GM21786 (cell line): ENCODE data around the gene CAB39L.
"Not testable (repeated sequence)": the region's sequence is repeated elsewhere in the genome, so short reads cannot be mapped to it uniquely, and the experiment has no call there.

Experiments
- ATAC-seq: cut with Tn5 transposase; IDR thresholded peaks from one replicate; pipeline ENCODE4 v1.9.1; 2021; ENCODE audit not compliant: unreplicated experiment

Gene CAB39L

DNA sequence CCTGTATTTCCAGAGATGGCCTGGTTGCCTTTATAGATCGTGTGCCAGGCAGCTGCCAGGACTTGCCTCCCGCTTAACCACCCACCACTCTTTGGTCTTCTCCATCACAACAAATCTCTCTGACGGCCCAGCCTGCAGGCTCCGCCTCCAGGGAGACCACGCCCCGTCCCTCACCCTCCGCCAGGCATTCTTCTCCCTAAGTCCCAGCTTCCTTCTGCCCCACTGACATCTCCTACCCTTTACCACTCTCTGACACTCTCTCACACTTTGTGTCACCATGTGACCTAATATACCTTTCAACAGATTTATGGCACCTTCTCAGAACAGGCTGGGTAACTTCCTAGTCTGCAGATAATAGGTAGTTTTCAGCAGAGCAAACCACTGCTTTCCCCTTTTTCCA lies 95.1 kb downstream of the CAB39L start:
- no peak for ATAC-seq

DNA sequence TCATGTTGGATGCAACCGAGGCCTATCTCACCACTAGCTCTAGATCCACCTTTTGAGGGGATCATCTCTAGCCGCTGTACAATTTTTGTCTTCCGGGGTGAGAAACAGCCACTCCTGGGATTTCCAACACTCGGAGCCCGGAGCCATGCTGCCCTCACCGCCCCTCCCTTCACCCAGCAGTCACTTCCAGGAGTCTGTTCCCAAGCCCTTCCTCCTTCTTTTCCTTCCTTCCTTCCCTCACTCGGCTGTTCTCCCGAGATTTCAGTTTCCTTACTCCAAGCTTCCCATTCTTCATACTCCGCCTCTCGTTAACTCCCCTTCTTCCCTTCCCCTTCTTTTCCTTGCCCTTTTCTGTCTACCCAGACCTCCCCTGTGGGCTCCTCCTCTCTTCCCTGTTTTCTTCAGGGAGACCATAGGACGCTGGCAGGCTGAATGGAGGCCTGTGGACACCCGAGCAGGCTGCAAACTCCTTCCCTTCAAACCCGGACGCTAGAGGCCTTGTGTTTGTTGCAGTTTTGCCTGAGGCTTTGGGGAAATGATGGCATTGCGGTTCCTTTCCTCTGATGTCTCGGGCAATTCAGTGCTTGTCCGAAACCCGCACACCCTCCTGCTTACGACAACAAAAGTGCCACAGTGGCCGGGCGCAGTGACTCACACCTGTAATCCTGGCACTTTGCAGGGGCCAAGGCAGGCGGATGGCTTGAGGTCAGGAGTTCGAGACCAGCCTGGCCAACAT lies 96.0 kb downstream of the CAB39L start:
- no peak for ATAC-seq

DNA sequence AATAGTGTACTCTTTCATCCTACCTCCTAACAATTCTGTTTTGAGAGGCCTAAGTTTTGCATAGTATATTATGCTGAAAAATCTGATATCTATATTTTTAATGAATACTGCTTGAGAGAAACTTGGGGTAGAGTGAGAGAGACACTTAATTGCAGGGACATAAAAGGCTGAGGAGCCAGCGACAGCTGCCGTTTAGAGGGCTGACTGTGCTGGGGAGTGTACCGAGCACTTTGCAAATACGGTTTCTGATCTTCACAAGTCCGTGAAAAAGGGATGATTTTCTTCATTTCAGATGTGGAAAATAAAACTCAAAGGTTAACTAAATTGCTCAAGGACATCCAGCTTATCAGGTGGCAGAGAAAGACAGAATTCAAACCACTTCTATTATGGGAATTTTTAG lies 97.4 kb downstream of the CAB39L start:
- no peak for ATAC-seq

DNA sequence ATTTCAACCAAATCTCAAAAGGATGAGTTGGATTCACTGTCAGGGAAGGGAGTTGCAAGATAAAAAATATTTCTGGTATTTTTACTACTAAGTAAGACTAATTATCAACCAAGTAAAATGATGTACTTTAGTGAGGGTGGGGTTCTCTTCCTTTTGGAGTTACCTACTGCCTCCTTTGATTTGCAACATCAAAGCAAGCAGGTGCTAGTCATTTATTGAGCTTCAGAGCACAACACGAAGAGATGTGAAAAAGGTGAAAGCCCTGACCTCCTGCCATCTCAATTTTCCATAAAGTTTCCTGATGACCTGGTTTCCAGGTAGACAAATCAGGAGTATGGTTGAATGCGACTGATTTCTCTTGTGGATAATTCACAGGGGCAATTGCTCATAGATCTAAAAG lies 100.1 kb downstream of the CAB39L start:
- no peak for ATAC-seq

DNA sequence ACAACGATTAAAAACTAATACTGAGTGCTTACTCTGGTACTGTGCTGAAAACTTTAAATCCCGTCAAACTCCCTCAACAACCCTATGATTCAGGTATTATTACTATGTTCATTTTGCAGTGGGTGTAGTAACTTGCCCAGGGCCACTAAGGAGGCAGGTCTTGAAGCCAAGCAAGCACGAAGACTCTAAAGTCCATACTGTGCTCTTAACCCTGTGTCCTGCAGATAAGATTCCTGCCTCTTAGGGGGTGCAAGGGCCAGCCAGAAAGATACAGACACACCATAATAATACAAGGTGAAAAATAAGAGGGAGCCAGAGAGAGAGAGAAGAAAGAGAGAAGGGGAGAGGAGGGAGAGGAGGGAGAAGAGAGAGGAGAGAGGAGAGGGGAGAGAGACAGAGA lies 100.6 kb downstream of the CAB39L start:
- ATAC-seq, result no peak

DNA sequence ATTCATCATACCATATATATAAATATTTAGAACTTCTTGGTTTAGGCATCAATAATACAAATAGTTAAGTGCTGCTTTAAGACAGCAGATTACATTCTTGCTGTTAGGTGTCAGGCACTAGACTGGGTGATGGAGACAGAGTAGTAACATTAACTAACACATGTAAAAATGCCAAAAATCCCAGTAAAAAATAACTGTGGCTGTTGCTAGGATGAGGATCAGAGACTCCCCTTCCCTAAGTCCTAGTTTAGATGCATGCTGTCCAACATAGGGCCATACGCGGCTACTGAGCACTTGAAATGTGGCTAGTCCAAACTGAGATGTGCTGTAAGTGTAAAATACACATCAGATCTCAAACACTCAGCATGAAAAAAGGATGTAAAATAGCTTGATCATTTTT lies 101.4 kb downstream of the CAB39L start:
- no peak for ATAC-seq

DNA sequence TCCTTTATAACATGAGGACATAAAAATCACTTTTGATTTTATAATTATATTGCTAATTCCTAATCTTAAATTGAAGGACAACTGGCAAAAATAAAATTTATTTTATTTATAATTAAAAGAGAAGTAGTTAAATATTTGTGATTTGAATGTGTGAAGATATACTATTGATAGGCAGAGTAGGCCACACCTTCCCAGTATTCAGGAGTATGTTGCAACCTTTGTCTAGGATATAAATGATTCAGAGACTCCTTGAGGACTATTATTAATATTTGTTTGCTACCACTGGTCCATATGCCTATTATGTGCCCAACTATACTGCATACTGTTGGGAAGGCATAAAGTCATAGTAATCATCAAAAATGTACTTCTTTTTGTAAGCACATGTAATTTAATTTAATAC lies 101.9 kb downstream of the CAB39L start:
- no peak for ATAC-seq

DNA sequence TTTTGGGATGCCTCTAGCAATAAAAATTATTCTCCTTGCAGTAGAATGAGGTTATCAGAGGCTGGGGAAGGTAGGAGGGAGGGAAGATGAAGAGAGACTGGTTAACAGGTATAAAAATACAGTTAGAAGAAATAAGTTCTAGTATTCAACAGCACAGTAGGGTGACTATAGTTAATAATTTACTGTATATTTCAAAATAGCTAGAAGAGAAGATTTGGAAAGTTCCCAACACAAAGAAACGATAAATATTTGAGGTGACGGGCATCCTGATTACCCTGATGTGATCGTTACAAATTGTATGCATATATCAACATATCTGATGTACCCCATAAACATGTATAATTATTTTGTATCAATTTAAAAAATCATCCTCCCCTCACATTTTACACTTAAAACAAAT lies 102.3 kb downstream of the CAB39L start:
- ATAC-seq, result no peak

DNA sequence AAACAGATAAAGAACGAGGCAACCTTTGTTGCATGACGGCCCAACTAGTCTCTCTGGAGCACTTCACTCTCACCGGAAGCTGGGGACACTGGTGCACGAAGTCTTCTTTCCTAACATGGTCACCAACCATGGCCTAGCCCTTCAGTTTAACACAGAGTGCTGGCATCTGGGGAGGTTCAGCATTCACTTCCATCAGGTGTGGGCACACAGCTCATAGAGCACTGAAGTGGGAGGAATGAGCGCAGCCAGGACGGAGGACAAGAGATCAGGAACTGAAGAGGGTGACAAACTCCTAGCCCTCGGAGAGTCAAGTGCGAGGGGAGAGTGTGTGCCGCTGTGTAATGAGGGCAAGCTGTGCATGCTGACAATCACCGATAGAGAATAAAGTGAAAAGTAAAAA lies 103.7 kb downstream of the CAB39L start:
- ATAC-seq, result no peak

DNA sequence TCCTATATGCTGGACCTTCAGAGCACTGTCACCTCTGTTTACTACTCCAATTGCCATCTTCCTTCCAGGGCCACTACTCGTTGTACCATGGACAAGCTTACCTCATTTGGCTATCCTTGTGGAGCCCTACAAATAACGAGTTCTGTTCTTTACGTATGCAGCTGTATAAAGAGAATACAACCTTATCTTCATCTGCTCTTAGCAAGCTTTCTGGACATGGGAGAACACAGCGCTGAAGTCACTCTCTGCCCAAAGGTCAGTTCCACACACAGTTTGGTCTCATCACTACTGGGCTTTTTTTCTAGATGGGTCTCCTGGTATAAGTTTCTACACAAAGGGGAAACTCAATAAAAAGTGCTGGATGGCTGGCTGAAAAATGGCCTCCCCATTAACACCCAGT lies 107.2 kb downstream of the CAB39L start:
- no peak for ATAC-seq

DNA sequence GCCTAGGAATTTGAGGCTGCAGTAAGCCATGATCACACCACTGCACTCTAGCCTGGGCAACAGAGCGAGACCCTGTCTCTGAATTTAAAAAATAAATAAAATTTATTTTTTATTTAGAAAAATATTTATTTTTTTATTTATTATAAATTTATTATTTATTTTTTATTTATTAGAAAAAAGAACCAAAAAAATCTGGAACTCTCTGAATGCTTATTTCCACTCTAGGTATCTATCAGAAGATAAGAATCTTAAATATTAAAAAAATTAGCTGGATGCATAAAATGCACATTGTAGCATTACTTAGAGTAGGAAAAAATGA lies 113.4 kb downstream of the CAB39L start:
- no peak for ATAC-seq

DNA sequence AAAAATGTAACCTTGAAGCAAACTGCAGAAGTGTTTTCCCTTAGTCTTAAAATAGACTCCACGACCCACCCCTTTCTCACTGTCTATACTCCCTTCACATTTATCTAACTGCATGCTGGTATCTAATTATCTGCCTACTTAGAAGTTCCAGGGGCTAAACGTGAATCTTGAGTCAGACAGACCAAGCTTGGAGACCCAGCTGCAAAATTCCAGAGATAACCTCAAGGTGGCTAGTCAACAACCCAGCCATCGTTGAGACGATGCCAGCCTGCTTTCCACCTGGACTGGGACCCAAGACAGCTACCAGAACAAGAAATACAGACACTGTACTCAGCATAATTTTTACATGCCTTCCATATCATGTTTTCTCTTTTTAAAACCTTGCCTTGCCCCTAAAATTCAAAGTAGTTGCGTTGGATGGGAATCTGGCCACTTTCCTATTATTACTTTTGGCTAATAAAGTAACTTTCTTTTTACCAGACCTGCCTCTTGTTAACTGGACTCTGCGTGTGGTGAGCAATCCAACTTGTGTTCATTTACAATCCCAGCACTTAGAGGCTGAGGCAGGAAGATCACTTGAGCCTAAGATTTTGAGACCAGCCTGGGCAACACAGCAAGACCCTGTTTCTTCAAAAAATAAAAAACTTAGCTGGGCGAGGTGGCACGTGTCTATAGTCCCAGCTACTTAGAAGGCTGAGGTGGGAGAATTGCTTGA lies 113.9 kb downstream of the CAB39L start:
- ATAC-seq, result no peak

DNA sequence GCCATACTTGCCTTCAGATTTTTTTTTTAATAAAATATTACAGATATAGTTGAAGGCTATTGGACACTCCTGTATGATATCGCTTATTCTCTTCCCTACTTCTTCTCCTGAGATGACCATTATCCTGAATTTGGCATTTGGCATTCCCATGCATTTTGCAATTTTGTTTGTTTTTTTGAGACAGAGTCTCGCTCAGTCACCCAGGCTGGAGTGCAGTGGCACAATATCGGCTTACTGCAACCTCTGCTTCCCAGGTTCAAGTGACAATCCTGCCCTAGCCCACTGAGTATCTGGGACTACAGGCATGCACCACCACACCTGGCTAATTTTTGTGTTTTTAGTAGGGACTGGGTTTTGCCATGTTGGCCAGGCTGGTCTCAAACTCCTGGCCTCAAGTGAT lies 116.7 kb downstream of the CAB39L start:
- not testable (repeated sequence) for ATAC-seq

DNA sequence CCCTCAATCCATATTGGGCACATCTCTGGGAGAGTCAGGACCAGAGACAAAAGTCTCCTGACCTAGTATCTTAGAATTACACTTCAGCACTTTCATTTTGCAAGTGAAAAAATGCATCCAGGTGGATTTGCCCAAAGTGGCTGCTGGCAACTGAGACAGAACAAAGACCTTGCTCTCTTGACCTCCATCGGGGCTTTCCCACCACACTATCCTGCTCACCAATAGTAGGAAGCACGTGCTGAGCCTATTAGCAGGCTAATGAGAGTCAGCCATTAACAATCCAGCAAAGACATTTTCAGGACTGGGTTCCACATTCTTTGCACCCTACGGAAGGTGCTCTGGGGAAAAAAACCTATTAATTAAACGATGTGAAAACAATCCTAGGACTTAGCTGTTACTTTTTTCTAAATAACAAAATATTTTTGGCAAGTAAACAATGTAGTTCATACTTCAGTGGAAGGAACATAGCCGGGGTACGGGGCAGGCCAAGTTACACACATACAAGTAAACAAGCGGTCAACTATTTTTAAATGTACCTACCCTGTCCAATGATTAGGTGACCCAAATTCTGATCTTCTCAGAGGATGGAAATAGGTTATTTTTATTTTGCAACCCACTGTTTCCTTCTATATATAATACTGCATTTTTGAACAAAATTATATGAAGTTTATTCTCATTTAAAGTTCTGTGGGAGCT lies 117.5 kb downstream of the CAB39L start:
- no peak for ATAC-seq

DNA sequence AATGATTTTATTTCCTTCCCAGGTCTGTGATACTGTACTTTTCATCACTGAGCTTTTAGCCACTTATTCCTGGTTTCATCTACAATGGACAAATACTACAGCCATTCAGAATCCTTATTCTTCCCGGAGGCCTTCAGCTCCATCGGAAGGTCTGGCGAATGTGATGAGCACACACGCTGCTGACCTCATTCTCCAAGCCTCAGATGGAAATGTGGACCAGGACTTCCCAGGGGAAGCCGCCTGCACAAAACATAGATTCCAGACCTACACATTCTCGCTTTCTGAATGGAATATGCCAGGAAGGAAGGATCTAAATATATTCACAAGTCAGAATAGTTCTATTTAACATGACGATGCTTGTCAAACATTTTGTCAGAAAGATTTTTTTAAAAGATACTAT lies 120.5 kb downstream of the CAB39L start:
- no peak for ATAC-seq

DNA sequence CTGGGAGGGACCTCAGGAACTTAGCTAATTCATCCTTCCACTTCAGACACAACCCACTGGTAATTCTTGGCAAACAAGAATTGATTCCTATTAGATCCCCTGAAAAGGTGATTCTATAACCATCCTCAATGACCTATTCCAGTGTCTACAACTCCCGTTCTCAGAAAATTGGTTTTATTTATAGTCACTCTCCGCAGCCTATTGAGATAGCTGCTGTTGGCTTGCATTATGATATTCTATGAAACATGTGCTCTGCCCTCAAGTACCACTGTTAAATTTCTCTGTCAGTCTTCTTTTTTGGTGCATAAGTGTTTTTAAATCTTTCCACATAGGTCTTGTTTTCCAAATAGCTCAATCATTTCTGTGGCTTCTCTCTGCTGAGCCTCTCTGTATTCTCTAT lies 121.2 kb downstream of the CAB39L start:
- ATAC-seq, result no peak

DNA sequence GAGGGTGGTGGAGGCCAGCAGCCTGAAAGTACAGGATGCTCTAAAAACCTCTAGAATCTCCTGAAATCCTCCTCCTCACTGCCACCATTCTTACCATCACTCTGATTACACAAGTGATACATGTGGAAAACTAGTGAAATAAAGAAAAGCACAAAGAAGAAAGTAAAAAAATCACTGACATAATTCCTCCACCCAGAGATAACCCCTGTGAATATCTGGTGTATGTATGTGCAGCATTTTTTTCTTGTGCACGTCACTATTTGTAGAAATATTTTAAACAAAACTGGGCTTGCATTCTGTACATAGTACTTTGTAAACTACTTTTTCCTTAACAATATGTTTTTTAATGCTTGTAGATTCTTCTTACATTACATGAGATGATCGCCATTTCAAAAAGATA lies 122.9 kb downstream of the CAB39L start:
- ATAC-seq, result no peak

DNA sequence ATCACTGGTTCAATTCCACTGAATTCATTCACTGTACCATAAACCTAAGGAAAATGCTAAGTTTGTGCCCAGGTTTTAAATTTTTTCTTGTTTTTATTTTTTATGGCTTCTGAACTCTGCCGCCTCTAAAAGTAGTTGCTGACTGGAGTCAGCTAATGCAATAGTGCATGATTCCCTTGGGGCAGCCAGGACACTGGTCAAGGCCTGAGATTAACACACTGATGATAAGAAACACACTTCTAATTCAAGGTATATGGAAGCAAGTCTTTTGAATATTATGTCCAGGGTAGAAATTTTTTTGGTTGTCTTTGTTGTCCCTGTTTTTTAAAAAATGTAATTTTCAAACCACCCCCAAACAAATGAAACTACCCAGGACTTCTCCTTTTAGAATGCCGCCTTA lies 123.9 kb downstream of the CAB39L start:
- ATAC-seq, result no peak

DNA sequence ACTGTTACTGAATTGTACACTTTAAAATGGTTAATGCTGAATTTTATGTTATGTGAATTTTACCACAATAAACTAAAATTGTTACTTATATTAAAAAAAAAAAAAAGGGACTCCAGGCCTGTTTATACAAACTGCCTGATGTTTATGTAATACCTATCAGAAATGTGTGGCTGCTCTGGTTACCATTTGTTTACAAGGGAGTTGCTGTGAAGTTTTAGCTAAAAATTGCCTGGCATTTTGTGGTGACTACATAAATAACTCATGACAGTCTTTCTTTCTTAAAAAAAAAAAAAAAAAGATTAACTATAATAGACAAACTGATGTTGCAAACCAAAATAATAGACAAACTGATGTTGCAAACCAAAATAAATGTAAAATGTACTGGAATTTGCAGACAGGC lies 124.3 kb downstream of the CAB39L start:
- no peak for ATAC-seq

DNA sequence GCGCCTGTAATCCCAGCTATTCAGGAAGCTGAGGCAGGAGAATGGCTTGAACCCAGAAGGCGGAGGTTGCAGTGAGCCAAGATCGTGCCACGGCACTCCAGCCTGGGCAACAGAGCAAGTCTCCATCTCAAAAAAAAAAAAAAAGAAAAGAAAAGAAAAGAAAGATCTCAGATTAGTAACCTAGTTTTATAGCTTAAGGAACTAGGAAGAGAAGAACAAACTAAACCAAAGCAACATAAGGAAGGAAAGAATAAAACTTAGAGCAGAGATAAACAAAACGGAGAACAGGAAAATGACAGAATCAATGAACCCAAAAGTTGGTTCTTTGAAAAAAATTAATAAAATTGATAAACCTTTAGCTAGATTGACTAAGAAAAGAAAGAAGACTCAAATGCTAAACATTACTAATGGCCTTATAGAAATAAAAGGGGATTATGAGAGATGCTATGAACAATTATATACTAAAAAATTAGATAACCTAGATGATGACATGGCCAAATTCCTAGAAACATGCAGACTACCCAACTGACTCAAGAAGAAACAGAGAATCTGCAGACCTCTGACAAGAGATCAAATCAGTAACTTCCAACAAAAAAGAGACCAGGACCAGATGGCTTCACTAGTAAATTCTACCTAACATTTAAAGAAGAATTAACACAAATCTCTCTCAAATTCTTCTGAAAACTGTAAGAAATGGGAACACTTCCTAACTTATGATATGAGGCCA lies 127.9 kb downstream of the CAB39L start:
- no peak for ATAC-seq

DNA sequence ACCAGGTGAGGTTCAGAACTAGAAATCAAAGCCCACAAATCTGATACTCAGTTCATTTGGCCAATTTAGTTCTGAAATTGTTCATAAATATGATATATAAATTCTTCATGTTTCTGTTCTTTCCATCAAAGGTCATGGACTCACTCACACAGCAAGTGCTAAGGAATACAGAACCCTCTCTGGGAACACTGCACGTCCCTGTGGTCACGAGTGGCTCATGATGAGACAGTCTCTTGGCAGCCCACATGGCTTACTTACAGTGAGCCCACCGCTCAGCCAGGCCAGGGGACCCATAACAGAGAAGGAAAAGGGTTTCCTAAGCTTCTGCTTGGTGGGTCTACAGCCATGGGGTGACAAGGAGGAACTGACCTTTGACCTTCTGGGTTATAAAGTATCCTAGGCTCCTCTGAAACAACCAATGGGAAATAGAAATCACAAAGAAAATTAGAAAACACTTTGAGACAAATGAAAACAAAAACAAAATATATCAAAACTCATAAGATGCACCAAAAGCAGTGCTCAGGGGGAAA lies 128.8 kb downstream of the CAB39L start:
- ATAC-seq, result no peak
